Measurements from ENCODE around the gene ATRNL1.

The ATRNL1 gene

DNA sequence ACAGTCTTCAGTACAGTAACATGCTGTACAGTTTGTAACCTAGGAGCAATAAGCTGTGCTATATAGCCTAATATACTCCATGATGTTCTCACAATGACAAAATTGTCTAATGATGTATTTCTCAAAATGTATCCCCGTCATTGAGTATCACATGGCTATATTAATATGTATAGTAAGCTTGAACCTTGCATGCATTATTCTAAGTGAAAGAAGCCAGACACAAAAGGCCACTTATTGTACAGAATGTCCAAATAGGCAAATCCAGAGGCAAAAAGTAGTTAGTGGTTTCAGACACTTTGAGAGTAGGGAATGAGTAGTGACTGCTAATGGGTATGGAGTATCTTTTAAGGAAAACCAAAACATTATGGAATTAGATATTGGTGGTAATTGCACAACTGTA, 545.1 kb downstream of the ATRNL1 start:
- no peak for DNase-seq

DNA sequence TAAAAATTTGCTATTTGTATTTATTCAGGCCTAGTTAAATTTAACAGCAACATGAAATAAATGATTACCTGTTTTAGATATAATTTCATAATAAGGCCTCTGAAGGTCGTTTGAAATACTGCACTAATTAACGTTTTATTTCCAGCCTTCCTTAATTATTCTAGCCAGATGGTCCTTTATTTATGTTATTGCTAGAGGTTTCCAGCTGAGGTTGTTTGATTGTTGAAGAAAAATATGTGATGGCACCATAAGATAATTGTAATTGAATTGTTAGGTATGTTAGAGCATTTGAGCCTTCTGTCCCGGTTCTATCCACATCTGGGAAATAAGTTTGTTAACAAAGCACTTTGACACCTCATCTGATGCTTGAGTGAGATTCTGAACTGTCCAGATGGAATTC, 556.1 kb downstream of the ATRNL1 start:
- DNase-seq: no peak

DNA sequence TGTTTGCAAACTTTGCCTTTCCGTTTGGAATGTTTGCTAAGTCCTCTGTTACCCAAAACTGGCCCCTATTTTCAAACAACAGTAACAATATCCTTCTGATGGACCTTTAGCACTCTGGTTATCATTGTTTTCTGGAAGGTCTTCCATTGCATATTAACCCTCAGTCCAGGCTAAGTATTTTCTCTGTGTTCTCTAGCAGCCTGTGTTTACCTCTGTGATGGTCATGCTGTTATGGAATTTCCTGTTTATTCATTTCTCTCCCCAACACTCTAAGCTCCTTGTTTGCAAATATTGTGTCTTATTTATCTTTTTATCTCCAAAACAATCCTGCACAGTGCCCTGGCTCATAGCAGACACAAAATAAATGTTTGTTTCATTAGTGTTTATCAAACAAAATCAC, 560.3 kb downstream of the ATRNL1 start:
- no peak for DNase-seq

DNA sequence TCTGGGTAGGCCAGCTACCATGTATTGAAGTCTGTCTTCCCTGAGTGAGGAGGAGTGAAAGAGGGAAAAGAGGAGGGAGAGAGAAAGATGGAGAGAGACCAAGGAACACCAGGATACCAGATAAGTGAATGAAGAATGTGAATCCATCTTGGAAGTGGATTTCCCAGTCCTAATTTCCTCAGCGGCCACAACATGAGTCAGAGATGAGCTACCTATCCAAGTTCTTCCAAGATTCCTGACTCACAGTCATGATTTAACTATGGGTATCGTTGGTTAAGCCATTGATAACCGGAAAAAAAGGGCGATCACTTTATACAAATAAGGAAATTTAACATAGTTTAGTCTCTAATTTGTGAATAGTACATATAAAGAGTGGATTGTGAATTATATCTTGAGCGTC, 561.8 kb downstream of the ATRNL1 start:
- no peak for DNase-seq

DNA sequence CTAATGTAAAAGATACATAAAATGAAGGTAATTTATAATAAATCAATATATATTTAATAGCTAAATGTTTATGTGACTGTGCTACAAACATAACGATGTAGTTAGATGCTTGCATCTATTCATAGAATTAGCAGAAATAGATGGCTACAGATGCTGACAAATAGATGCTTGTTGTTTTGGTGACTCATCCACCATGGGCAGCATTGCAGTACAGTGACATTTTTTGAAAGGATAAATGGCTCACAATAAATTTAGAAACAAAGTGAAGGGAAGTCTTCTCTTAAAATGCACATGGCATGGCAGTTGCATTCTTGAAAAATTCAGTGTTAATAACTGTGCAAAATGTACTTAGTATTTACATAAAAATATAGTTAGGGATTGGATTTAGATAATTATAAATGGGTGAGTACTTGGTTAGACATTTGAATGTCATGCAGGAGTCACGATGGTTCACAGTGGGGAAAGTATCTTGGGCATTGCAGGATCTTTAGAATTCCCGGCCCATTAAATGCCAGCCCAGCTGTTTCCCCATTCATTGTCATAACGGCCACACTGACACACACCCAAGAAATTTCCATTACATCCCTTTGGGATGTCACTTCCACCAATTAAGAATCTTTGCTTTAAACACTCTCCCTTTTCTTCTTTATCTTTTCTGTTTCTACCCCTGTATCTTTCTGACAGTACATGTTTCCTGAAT, 564.1 kb downstream of the ATRNL1 start:
- no peak for DNase-seq

DNA sequence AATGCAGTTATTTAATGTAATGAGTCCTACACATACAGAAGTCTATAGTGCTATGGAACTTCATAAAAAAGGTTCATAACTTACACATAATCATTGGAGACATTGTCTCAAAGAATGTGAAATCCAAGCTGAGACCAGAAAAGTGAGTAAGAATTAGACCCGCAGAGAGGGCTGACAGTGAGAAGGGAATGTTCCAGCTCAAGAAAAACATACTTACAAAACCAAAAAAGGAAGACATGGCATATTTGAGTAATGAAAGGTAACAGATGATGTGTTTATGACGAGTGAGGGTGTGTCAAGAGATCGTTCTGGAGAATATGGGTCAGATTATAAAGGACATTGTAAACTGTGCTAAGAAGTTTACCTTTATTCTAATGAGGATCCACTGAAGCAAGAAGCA, 566.5 kb downstream of the ATRNL1 start:
- DNase-seq: no peak

DNA sequence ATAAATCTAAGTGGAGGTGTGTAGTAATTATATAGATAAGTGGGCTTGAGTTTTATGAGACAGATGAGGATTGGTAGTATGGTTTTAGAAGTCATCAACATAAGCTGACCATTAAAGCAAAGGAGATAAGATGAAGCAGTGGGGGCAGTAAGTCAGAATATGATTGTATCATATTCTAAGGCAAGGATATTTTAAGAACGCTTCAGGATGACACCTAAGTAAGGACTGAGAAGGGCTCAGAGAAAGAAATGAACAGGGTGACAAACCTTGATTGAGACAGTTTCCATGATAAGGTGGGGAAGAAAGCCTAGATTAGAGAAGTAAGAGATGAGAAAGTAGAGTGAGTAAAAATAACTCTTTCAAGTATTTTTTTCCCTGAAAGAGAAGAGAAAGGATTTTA, 567.2 kb downstream of the ATRNL1 start:
- DNase-seq: no peak

DNA sequence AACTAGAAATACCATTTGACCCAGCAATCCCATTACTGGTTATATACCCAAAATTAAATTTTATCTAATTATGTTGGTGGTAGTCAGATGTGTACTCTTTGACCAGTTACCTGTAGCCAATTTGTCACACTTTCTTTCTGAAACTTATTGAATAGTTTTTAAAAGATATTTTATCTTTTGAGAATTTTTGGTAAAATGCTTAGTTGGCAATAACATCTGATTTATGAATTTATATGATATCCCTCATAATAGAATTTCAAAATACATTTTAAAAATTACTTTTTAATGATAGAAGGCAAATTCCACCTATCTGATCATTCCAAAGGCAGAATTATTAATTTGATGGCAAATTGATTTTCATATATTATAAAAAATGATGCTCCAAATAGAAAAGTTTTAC, 569.3 kb downstream of the ATRNL1 start:
- DNase-seq: no peak

DNA sequence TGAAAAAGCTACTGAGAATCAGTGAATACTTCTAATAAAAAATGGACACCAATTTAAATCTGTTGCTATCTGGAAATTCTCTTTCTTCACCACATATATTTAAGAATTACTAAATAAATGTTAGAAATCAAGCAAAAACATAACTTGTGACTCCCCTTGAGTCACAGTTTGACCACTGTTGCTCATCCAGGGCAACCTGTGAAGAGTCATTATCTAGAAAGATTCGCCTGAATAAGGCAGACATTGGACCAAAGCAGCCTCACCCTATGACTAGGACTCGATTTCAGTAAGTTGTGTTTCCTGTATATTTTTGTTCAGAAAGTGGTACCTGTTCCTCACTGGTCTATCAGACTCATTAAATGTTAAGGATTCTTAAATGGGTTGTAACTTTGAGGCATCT, 572.4 kb downstream of the ATRNL1 start:
- DNase-seq: no peak

DNA sequence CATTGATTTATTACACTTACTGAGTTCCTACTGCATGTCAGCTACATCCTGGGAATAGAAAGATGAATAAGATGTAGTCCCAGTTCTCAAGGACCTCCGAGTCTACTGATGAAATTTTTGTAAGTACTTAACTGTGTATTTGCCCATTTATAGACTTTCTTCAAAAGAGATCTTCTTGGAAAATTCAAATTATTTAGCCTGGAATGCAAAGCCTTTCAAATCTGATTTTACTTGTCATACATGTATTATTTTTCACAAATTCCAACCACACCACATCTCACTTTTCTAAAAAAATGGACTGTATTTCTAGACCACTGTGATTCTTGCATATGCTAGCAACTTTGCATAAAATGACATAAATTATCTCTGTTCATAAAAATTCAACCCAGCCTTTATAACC, 581.3 kb downstream of the ATRNL1 start:
- no peak for DNase-seq

DNA sequence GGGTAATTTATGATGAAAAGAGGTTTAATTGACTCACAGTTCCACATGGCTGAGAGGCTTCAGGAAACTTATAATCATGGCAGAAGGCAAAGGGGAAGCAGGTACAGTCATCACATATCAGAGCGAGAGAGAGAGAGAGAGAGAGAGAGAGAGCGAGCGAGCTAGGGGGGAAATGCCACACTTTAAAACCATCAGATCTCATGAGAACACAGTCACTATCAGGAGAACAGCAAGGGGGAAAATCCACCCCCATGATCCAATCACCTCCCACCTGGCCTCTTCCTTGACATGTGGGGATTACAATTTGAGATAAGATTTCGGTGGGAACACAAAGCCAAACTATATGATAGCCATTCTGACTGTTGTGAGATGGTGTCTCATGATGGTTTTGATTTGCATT, 603.6 kb downstream of the ATRNL1 start:
- no peak for DNase-seq

DNA sequence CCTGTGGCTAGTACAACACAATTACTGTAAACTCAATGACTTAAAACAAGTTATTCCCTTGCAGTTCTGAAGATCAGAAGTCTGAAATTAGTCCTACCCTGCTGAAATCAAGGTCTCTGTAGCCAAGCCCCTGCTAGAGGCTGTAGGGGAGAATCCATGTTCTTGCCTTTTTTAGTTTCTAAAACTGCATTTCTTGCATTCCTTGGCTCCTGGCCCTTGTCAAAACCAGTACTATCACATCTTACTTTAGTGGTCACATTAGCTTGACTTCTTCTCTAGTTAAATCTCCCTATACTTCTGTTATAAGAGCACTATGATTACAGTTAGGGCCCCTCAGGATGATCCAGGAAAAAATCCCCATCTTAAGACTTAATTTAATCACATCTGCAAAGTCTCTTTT, 612.9 kb downstream of the ATRNL1 start:
- DNase-seq: no peak

DNA sequence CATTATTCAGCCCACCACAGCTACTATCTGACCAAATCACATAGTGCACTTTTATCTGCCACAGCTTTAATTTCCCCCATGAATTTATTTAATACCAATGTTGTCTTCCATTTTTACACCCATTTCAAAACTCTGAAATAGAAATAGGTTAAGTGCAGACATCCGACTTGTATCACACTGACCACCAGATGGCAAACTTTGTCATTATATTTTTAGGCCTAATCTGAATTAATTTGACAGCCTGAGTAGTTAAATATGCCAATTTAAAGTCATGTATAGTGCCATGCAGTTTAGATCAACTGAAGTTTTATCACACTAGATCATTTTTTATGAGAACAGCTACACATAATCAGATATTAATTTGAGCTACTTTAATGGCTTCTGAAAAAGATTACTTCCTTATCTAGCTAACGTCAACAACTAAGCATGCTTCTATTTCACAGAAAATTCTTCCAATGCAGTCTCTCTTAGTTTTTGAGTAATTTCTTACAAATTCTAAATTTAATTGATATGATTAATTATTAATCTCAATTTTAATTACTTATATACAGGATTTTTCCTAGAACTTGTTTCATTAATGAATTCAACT, 613.4 kb downstream of the ATRNL1 start:
- peak; percentile 5 for DNase-seq

DNA sequence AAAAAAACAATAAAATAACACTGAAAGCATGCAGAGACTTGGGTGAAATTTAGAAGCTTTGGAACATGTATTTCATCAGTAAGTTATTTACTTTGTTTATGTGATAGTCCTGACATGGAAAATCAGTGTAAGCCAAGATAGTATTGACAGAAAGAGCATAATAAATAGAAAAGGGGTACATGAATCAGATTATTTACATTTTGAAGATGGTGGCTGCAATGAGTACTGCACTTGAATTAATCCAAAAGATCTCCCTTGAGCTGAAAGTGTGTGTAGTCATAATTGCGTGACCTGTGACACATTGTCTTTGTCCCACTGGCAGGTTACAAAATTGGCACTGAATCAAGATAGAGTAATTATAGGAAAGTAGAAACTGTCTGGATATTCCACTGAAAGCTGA, 617.0 kb downstream of the ATRNL1 start:
- DNase-seq: no peak

DNA sequence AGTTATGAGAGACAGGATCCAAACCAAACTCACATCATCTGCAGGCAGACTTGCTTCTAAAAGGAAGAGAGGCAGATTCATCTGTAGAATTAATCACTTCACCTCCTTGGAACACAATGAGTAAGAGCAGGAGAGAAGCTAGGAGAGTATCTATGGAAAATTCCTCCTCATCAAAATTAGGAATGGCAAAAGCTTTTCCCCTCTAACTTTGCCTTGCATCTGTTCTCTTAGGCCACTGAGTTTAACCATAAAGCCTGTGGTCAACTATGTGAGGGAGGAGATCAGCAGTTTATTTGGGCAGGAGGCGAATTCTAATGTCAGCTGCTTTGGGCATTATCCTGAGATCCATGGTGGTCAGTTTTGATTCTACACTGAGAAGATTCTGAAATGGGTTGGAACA, 618.1 kb downstream of the ATRNL1 start:
- no peak for DNase-seq

DNA sequence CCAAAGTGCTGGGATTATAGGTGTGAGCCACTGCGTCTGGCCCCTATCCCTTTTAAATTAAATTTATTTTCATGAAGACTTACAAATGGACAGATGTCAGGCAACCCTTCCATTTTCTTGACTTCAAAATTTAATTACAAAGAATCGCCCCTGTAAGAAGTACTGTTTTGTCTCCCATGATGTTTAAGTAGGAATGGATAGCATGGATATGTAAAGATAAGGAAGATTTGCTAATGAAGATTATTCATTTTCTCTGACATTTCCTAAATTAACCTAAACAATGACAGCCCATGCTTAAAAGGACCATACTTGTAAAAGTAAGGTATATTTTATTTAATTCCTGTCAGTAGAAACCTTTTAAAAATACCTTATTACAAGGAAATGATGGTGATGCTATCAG, 627.0 kb downstream of the ATRNL1 start:
- DNase-seq: no peak

DNA sequence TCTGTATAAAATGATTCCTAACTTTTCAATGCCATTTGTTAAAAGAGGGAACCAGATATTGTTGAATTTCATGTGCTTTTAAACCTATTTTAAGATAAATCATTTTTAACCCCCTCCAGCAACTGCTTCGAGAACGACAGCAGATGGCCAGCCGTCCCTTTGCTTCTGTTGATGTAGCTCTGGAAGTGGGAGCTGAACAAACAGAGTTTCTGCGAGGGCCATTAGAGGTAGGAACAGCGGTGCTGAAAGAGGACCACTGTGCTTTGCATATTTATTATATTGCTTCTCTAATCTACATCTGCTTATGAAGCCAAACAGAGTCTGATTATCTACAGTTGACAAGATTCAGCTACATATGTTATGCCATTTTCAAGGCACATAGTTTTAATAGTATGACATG, 634.0 kb downstream of the ATRNL1 start:
- no peak for DNase-seq

DNA sequence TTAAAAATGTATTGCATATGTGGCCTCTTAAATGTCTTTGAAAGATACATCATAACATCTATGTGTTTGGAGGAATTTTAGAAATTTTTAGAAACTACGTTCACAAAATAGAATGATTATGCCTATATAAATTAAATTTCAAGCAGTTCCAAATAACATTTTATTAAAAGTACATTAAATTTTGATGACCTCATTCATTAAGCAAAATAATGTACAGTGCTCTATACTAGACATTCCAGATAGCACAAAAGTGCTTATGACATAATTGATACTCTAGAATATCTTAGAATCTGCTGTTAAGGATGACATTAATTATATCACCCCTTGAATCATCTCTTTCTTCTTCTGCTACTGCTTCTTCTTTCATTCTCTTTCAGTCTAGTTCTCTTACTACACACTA, 650.9 kb downstream of the ATRNL1 start:
- no peak for DNase-seq

DNA sequence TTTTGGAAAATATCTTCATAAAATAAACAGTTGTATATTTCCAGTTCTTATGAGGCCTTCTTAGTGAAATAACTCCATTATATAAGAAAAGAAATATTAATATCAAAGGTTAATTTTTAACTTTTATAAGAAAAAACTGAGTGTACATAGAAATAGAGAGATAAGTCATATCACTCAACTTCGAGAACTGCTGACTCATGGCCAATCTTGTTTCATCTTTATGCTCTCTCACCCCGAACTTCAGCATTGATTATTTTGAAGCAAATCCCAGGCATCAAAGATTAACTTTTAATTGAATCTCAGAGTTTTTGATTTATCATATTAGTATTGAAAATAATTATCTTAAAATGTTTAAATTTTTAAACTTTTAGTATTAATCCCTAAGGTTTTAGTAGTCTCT, 652.8 kb downstream of the ATRNL1 start:
- DNase-seq: no peak

DNA sequence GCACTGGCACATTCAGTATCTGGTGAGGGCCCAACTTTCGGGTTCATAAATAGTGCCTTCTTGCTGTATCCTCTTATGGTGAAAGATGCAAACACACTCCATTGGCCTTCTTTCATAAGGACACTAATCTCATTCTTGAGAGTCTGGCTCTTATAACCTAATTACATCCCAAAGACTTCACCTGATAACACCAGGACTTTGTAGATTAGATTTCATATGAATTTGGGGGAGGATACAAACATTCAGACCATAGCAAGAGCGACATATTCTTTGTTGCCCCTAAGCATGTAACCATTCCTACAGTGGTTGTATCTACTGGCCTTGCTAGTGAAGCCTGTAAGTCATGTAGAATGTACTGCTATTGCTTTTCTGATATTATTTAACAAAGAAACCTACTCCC, 654.6 kb downstream of the ATRNL1 start:
- no peak for DNase-seq

DNA sequence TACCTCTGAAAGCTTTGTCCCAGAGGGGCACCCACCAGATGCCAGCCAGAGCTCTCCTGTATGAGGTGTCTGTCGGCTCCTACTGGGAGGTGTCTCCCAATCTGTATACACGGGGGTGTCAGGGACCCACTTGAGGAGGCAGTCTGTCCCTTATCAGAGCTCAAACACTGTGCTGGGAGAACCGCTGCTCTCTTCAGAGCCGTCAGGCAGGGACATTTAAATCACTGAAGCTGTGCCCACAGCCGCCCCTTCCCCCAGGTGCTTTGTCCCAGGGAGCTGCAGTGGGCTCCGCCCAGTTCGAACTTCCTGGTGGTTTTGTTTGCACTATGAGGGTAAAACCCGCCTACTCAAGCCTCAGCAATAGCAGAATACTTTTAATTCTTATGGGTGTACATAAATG, 665.3 kb downstream of the ATRNL1 start:
- peak; percentile 3 for DNase-seq

DNA sequence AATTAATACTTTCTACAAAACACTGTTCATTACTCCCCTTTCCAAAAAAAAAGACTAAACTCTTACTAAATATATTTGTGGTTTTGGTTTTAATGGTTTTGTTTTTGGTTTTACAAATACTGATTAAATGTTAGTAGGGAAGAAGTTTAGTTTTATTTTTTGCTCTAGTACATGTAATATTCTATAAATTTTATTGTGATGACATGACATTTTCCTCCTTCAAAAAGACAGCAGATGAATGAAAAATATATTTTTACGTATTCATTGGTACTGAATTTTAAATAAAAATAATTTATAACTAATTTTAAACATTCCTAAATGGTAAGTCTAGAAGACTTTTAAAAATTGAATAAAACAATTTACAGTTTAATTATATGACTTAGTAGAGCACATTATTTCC, 667.0 kb downstream of the ATRNL1 start:
- DNase-seq: no peak

DNA sequence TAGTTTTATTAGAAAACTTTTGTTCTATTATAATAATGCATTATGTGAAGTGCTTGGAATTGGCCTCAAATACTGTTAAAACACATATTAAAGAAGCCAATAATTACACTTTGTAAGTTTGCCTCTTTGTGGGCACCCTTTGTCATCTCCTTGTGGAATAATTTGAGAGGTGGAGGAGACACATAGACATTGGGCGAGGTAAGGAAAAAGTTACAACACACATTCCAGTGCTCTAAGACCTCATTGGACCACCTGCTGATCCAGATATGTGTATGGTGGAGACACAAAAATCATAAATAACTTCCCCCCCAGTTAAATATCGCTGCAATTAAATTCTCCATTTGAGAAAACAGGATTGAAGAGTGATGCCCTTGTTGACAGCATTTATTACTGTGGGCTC, 668.0 kb downstream of the ATRNL1 start:
- no peak for DNase-seq

DNA sequence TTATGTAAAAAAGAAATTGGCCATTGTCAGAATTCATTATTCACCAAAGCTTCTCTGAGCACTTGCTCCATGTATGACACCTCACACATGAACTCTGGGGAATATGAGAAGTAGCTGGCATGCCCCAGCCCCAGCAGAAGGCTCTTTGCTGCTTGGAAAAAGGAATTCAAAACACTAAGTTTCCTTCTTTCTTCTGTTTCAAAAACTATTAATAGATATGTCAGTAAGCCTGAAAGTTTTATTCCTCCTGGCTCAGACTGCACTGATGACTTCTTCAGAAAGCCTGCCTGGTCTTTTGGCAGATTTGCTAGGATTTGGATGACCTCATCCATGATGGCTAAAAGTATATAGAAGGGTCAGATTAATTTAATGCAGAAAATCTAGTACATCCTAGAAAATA, 668.9 kb downstream of the ATRNL1 start:
- no peak for DNase-seq

DNA sequence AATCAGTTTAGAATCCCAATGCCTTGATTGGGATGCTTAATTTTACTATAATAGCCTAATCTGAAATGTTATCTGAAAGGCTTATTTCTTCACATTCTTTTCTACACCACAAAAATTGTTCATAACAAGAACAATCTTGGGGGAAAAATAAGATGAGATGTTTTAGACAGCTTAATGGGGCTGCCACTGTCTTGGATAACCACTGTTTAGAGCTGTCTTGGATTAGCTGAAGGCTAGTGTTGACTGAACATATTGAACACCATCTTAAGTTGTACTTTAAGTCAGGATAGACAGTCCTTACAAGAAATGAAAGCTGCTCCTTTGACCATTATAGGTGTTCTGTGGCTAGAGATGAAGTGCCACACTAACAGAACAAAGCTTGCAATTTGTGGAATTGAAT, 678.6 kb downstream of the ATRNL1 start:
- no peak for DNase-seq
